GM18519 (cell line): ENCODE measurements around the gene TSC22D3.
"Not testable (repeated sequence)": the region's sequence is repeated elsewhere in the genome, so short reads cannot be mapped to it uniquely, and the experiment has no call there.

Source experiments
- ATAC-seq: cut with Tn5 transposase; IDR thresholded peaks from one replicate; pipeline ENCODE4 v1.9.1; 2021; ENCODE audit warnings: mild to moderate bottlenecking, moderate library complexity; ENCODE audit not compliant: unreplicated experiment, low FRiP score

TSC22D3 gene

DNA sequence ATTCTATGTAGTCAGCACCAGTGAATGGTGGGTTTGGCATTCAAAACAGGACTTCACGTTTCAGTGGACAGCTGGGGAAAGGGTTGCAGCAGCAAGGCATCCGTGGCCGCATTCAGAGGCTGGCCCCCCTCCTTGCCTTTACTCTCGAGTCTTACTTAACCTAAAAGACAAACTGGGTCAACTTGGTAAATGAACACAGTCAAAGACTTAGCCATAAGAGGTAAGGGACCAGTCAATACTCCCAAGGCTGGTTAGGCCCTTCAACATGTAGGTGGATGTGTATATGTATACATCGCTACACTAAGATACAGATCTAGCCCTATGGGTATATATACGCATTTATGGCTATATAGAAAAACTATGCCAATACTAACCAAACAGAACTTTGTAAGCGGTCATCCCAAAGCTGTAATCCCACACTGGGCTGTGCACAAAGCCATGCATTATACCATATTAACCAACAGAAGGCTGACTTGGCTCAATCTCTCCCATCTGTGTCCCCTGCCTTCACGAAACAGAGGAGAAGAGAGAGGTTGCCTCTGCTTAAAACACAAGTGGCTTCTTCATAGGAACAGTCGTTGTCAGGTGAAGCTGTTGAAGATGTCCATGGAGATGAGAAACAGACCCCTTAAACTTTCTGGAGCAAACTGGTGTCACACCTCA lies 61.9 kb downstream of the TSC22D3 start:
- no peak for ATAC-seq

DNA sequence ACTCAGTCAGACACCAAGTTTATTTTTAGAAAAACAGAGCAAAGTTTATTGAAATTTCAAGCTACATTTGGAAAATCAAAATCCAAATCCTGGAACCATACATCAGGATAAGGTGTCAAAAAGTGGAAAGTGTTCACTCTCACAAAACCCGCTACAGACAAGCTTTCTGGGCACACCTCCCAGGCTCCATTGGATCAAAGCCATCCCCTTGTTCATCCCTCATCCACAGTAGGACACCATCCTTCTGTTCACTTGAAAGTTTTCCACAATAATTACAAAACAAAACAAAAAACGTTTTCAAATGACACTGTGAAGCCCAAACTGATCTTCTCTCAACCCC lies 62.4 kb downstream of the TSC22D3 start:
- ATAC-seq = no peak

DNA sequence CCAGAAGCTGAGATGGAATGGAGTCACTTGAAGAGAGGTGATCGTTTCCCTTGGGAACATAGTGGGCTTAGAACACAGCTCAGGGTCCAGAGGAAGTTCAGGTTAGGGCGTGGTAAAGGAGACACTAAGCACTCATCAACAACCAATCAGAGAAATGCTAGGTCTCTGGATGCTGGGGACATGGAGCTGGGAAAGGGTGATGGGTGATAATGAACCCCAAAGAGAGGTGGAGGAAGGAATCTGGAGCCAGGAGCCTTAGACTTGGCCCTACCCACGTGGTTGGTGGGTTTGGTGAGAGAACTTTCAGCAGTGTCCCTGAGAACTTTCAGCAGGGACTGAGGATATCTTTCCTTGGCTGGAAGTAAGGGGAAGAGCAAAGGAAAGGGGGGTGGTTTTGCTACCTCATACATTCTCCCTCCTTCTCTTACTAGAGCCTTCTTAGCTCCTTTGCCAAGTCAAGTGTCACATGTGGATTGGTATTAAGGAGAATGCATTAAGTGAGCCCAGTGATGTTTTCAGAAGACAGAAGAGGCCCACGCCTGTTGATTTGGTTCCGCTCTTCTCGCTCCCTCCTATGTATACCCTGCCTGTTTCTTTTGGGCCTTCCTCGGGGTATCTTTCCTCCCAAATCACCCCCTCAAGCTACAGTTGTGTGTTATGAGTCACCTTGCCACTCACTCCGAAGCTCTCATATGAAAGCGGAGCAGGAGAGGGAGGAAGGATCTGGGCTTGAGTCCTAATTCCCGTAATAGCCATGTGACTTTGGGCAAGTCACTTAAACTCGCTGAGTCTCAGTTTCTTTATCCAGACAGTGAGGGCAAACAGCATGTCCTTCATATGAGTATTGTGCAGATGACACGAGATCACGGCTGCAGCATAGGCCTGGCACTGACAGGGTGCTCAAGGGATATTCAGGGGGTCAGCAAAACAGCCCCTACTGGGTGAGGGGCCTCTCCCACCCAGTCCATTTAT lies 63.1 kb downstream of the TSC22D3 start:
- no peak for ATAC-seq

DNA sequence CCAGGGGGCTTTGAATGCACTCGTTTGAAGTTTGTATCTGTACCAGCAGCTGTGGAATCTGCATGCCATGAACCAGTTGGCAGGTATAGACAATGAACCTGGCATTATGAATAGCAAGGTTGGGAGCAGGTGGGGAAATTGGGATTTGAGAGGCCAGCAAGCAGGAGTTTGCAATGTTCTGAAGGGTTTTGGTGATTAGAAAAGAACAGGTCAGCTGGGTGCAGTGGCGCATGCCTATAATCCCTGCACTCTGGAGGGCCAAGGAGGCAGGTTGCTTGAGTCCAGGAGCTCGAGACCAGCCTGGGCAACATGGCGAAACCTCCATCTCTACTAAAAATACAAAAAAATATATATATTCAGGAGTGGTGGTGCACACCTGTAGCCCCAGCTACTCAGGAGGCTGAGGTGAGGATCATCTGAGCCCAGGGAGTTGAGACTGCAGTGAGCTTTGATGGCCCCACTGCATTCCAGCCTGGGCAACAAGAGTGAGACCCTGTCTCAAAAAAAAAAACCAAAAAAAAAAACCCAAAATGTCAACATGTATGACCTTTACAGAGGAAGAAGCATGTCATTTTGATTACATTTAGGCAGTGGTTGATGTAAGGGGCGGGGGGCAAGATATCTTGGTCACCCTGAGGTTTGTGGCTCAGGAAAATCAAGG lies 63.9 kb downstream of the TSC22D3 start:
- ATAC-seq = no peak

DNA sequence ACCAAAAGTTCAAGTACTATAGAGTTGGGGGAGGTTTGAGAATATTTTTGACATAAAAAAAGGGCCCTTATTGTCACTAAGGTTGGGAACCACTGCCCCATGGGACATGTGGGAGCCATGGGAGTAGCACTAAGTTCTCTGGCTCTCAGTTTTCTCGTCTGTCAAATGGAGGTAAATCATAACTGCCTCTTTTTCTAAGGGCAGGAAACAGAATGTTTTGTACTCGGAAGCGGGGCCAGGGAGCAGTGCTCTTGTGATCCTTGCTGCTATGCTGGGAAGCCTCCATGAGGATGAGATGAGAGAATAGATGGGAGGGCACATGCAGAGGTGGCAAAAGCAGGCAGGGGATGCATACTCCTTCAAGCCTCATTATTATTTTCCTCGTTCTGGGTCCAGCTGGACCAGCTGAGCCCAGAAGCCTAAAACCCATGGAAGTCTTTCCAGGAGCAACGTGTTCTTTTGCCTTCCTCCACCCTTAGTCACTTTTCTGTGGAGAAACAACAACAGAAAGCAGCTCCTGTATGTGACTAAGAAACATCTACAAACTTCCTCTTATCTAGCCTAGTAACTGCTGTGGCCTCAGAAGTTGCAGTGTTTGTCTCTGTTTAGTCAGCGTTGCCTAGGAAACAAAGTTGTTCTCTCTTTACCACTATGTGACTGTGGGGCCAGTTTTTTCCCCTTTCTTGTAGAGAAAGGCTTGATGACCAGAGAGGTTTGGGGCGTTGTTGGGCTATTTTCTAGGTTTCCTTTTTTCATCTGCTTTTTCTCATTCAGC lies 64.8 kb downstream of the TSC22D3 start:
- ATAC-seq = peak; percentile 99

DNA sequence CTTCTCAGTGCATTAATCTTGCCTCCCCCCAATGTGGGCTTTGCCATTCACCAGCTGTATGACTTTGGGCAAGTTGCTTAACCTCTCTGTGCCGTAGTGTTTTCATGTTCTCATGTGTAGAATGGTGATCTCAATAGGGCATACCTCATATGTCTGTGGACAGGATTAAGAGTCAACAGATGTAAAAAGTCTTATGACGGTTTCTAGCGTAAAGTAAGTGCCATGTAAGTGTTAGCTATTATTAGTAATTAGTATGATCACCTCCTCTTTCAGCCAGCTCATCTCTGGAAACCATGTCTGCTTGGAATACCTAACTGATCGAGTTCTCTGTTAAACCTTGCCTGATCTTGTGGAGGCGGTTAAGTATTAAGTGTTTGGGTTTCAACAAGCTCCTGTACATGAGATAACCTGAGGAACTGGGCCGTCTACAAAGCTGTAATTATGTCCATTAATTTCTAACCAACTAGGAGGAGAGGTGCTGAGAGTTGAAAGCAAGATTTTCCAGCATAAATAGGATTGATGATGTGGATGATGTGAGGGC lies 66.3 kb downstream of the TSC22D3 start:
- ATAC-seq = no peak

DNA sequence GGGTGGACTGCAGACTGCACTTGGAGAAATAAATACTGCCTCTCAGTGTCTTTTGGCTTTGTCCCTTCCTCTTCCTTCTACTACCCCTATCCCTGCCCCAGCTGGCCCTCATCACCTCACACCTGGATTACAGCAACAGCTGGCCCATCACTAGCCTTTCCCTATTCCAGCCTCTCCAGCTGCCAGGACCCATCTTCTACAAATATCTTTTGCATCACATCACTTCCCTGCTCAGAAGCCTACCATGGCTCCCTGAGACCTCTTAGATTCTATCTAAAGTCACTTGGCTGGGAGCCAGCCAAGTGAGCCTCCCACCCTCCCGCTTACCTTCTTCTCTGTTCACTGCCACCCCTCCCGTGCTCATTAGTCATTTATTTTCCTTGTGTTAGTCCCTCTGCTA lies 66.8 kb downstream of the TSC22D3 start:
- ATAC-seq = no peak

DNA sequence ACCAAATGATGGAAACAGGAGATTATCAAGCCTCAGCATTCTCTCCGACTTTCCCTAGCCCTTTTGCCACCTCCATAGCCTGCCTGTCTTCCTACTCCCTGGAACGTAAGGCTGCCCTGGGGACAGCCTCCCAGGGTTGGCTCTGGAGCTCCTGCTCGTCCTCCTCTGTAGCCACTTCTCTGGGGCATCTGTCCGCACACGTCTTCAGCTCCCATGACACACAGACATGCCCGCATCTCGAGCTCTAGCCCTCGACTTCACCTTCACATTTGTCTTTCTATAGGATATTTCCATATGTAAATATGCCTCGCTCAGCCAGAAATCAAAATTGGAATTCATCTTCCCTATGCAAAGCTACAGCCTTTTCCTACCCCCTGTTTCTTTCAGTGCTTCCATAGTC lies 67.7 kb downstream of the TSC22D3 start:
- no peak for ATAC-seq

DNA sequence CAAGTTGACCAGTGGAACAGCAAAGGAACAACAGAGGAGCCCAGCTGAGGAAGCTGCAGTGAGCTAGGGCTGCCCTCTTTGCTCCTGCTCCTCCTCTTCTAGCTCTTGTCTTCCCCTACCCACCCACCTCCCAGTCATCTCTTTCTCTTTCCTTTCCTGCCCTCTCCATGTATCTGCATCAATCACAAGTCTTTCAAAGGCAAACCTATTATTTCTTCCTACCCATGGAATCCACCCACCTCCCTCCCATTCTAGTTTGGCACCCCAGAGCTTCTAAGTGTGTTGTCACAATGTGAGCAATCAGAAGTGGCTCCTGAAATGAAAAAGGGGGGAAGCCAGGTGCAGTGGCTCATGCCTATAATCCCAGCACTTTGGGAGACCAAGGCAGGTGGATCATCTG lies 69.3 kb downstream of the TSC22D3 start:
- no peak for ATAC-seq

DNA sequence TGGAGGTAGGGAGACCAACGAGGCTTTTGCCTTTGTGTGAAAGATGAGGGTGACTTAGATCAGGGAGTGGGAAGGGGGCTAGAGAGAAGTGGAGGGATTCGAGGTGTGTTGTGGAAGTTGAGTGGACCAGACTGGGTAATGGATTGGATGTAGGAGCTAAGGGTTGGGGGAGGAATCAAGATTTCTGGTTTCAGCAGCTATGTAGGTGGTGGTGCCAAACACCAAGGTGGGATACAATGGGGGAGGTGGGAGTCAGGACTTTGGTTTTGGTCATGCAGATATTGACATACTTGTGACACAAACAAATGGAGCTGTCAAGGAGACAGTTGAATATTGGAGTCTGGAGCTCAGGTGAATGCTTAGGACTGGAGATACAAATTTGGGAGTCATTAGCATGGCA lies 71.0 kb downstream of the TSC22D3 start:
- ATAC-seq = no peak

DNA sequence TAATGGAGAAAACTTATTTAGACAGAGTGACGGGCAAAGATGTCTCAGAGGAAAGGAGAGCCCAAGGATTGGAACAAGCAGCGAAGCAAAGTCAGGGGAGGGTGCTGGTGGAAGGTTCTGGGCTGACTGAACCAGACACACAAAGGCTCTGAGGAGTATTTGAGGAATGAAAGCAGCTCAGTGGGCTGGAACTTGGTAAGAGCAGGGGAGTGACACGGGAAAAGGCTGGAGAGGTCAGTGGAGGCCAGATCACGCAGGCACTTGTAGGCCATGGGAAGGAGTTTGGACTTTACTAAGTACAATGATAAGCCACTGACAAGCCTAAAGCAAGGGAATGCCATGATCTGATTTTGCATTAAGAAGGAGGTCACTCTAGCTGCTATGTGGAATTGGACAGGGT lies 71.4 kb downstream of the TSC22D3 start:
- no peak for ATAC-seq

DNA sequence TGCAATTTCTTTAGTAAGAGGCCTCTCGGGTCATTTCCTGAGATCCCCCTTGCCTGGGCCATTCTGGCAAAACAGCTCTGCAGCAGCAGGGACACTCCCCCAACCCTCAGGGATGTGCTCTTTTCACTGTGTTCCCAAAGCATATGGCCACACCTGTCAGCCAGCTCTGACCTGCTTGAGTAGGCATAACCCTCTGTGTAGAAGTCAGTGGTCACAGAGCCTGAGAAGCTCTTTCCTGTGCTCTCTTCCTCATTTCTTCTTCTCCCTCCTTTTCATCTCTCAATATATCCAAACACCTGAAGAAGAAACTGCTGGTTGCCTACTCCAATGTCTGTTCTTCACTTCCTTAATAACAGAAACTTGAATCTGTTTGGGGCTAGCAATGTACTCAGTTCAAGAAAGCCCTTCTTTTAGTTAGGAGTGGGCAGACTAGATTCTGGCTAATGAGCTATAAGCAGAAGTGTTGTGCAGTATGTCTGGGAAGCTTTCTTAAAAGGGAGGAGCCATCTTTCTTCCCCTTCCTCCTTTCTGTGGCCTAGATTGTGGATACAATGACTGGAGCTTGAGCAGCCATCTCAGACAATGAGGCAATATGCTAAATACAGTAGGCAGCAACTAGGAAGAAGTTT lies 74.0 kb downstream of the TSC22D3 start:
- ATAC-seq = peak; percentile 67

DNA sequence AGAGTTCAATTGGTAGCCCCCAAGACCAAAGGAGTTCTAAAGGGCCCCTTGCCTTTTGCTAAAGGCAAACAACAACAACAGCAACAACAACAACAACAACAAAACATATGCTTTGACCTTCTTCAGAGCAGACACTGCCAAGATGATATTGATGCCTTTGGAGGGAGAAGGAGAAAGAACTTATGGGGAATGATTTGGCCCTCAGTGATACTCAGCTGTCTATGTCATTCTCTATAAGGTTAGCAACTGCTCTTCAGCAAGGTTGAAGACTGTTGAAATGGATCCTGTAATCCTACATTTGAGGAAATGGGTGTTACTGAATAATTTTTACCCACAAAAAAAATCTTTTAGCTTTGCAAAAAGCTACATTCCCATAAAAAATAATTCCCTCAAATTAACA lies 74.8 kb downstream of the TSC22D3 start:
- ATAC-seq = no peak

DNA sequence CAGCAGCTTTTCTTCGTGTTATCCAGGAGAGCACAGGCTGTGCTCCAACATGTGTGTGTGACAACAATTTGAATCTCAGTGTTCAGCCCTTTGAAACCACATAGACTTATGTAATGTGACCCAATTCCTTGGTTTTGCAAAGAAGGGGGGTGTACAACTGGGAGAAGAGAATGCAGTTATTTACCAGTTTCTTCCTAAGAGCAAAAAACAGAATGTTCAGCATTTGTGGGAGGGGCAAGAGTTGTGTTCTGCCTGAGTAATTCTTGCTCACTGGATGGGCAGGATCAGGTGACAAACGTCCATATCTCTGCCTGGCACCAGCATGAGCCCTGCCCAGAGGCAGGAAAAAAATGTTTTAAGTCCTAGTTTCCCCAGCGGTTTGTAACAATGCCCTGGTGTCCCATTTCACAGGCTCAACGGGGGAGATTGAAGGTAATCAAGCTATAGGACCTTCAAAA lies 75.2 kb downstream of the TSC22D3 start:
- no peak for ATAC-seq

DNA sequence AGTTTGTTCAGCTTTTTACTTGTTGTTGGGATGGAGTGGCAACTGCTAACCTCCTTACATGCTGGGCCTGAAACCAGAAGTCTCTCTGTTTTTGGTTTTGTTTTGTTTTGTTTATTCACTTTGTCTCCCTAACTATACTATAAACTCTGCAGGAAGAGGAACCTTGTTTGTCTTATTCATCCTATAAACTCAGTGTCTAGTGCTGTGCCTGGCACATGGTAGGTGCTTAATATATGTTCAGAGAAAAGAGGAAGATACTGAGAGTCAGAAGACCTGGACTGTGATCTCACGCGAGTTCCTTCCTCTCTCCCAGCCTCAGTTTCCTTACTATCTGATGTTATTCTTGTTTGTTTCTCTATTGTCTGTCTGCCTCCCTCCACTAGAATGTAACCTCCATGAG lies 76.0 kb downstream of the TSC22D3 start:
- ATAC-seq = no peak

DNA sequence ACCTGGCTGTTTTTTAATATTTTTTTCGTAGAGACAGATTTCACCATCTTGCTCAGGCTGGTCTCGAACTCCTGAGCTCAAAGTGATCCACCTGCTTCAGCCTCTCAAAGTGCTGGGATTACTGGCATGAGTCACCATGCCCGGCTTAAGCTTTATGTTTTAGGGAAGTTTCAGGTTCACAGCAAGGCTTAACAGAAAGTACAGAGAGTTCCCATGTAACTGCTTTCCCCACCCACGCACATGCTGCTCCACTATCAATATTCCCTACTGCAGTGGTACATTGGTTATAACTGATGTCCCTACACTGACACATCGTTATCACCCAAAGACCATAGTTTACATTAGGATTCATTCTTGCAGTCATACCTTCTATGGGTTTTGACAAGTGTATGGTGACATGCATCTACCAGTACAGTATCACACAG lies 84.6 kb downstream of the TSC22D3 start:
- ATAC-seq = no peak

DNA sequence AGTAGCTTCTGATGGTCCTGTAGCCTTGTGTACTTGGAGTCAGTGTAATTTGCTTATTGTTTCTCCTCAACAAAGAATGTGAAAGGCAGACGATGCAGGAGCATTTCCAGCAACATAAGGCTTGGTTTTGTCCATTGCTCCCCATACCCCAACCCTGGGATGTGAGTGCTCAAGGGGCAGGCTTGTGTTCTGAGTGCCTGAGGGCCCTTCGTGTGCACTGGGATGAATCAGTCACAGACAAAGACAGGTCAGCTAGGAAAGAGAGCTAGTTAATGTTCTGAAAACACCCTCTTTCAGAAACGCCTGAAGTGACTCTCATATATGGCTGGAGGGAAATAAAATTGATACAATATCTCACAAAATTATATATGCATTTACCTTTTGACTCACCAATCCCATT lies 88.1 kb downstream of the TSC22D3 start:
- no peak for ATAC-seq

DNA sequence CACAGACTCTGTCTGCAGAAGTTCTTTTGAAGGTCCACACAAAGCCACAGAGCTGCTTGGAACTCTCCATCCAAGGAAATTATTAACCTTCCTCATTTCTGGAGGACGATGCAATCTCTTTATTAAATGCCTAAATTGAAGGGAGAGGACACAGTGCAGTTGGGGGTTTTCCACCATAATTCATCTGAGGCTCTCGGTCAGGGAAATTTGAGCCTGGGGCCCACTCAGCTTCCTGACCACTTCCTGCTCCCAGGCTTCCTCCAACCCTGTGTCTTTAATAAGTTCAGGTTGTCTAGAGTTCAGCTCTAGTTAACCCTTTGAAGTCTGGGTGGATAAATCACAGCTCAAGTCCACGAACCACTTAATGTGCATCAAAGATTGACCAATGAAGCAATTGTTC lies 88.8 kb downstream of the TSC22D3 start:
- no peak for ATAC-seq

DNA sequence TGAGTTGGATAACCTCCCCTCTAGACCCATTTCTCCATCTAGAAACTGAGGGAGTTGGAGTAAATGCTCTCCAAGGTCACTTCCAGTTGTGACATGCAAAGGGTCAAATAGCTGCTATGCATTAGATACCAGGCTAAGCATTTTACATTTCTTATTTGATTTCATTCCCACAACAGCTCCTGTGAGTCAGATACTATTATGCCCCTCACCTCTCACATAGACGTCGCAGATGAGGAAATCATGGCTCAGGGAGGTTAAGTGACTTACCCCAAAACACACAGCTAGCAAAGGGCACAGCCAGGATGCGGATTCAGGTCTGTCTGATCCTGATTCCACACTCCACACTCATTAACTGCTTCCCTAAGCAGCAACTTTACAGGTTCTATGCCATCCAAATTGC lies 89.6 kb downstream of the TSC22D3 start:
- ATAC-seq = no peak

DNA sequence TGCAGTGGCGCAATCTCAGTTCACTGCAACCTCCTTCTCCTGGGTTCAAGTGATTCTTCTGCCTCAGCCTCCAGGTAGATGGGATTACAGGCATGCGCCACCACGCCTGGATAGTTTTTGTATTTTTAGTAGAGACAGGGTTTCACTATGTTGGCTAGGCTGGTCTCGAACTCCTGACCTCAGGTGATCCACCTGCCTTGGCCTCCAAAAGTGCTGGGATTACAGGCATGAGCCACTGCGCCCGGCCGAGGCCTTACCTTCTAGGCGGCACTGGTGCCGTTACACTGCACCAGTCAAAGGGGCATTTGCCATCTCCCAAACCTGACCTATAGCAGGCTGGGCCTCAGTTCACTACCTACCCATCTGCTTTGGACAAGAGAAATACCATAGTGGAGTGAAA lies 90.0 kb downstream of the TSC22D3 start:
- ATAC-seq = not testable (repeated sequence)
